ENCODE data around the gene UTP14C. TPM values are rescaled to one million over a fixed set of nuclear protein-coding genes. Genes with fewer than 3 reads are reported as not detected.
A peak's percentile ranks its signal among the peaks of the same experiment; 100 is the strongest.

Gene UTP14C
- total and polyA plus RNA-seq, 3 donors from 2014 or later, result 9.7 to 22.4 (median 18.8) TPM

- TF ChIP-seq, protein P1, sequence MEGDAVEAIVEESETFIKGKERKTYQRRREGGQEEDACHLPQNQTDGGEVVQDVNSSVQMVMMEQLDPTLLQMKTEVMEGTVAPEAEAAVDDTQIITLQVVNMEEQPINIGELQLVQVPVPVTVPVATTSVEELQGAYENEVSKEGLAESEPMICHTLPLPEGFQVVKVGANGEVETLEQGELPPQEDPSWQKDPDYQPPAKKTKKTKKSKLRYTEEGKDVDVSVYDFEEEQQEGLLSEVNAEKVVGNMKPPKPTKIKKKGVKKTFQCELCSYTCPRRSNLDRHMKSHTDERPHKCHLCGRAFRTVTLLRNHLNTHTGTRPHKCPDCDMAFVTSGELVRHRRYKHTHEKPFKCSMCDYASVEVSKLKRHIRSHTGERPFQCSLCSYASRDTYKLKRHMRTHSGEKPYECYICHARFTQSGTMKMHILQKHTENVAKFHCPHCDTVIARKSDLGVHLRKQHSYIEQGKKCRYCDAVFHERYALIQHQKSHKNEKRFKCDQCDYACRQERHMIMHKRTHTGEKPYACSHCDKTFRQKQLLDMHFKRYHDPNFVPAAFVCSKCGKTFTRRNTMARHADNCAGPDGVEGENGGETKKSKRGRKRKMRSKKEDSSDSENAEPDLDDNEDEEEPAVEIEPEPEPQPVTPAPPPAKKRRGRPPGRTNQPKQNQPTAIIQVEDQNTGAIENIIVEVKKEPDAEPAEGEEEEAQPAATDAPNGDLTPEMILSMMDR (IDR thresholded peaks at IDR 0.05), result no peak
- no peak for TF ChIP-seq POLR2A (IDR thresholded peaks at IDR 0.05)
- Histone ChIP-seq H3K4me3 (no peak overlapping the region), H3K27me3 (no peaks in the 10 kb centered on the region), H3K27ac (no peak overlapping the region), H3K4me1 (no peaks in the 10 kb centered on the region), H3K36me3 (ENCODE audit: low read depth, missing control alignments) (no peaks in the 10 kb centered on the region), H3K9me3 (no peaks in the 10 kb centered on the region)
- WGBS, 2 donors, result 25 to 26% methylated on average over 3 of the region's 3 CpGs
- DNase-seq, result no peak
- intact Hi-C loops (cut with DNase I; ENCODE audit: low total_unique reads), result no loop called here
Measured at GRCh38 chr13:52061587-52061986, 37.1 kb downstream of the UTP14C start.

- Histone ChIP-seq H3K36me3 (ENCODE audit: low read depth, missing control alignments) (no peaks in the 10 kb centered on the region), H3K9me3 (no peaks in the 10 kb centered on the region), H3K4me1 (no peaks in the 10 kb centered on the region), H3K27me3 (no peaks in the 10 kb centered on the region), H3K4me3 (no peak overlapping the region), H3K27ac (no peak overlapping the region)
- no peak for TF ChIP-seq POLR2A (IDR thresholded peaks at IDR 0.05)
- TF ChIP-seq, protein P1 (IDR thresholded peaks at IDR 0.05), result no peak
- intact Hi-C loops (cut with DNase I; ENCODE audit: low total_unique reads), result no loop called here
- DNase-seq, result peak; percentile 28
Measured at GRCh38 chr13:52067237-52067636, 42.7 kb downstream of the UTP14C start.

DNA sequence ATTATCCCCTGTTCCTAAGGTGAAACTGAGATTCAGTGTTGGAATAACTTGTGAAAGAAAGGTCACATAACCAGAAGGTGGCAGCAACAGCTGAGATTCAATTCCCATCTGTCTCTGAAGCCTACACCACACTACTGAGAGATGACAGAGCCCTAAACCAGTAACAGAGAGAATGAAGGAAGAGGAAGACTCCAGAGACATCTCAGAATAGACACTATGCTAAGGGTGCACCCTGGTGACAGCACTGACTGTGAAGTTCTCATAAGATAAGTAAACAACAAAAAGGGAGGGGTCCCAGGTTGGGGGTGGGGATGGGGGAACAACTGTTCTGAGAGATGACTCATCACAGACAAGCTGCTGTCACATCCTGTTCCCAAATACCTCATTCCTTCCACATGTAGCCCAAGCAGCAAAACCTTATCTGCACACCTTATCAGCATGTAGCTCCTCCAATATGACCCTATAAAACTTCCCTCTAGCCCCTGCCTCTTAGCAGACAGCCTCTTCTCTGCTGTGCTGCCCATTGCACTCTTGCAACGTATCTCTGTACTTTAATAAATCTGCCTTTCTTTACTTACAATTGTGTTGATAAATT is 46.5 kb downstream of the UTP14C start:
- 91 to 95% methylated on average over 1 of the region's 1 CpG for WGBS, 2 donors
- Histone ChIP-seq H3K36me3 (ENCODE audit: low read depth, missing control alignments) (no peaks in the 10 kb centered on the region), H3K27ac (no peak overlapping the region), H3K27me3 (no peaks in the 10 kb centered on the region), H3K4me3 (no peak overlapping the region), H3K4me1 (no peaks in the 10 kb centered on the region), H3K9me3 (no peaks in the 10 kb centered on the region)
- TF ChIP-seq, protein P1 (IDR thresholded peaks at IDR 0.05), result no peak
- no peak for TF ChIP-seq POLR2A (IDR thresholded peaks at IDR 0.05)
- DNase-seq, result no peak
- intact Hi-C loops (cut with DNase I; ENCODE audit: low total_unique reads), result no loop called here

Other genes with a start within 250 kb of the UTP14C start
- 10 to 100 TPM; 11.4 to 16.8 TPM for gene DHRS12, start 220.5 kb upstream of the UTP14C start, total RNA-seq
- 15.9 TPM for gene DHRS12, start 220.5 kb upstream of the UTP14C start, polyA plus RNA-seq (ENCODE audit: insufficient read depth, low read depth, low replicate concordance)
- 1 to 10 TPM; 1.7 to 1.9 TPM for gene TMEM272, start 179.5 kb upstream of the UTP14C start, total RNA-seq
- 0.50 TPM for gene TMEM272, start 179.5 kb upstream of the UTP14C start, polyA plus RNA-seq (ENCODE audit: insufficient read depth, low read depth, low replicate concordance)
- 10 to 100 TPM; 35.7 to 82.2 TPM for gene CCDC70, start 162.7 kb upstream of the UTP14C start, total RNA-seq
- 175 TPM for gene CCDC70, start 162.7 kb upstream of the UTP14C start, polyA plus RNA-seq (ENCODE audit: insufficient read depth, low read depth, low replicate concordance)
- gene ATP7B, start 13.2 kb upstream of the UTP14C start, total RNA-seq, result 10 to 100 TPM; 18.7 to 41.3 TPM
- gene ATP7B, start 13.2 kb upstream of the UTP14C start, polyA plus RNA-seq (ENCODE audit: insufficient read depth, low read depth, low replicate concordance), result 47.9 TPM
- gene ALG11, start 12.3 kb upstream of the UTP14C start, total RNA-seq, result 10 to 100 TPM; 24.4 to 36.5 TPM
- gene ALG11, start 12.3 kb upstream of the UTP14C start, polyA plus RNA-seq (ENCODE audit: insufficient read depth, low read depth, low replicate concordance), result 14.5 TPM
- 1 to 10 TPM; 9.2 to 9.5 TPM for gene NEK5, start 104.4 kb downstream of the UTP14C start, total RNA-seq
- 17.3 TPM for gene NEK5, start 104.4 kb downstream of the UTP14C start, polyA plus RNA-seq (ENCODE audit: insufficient read depth, low read depth, low replicate concordance)
- 10 to 100 TPM; 26.3 to 41.3 TPM for gene NEK3, start 134.9 kb downstream of the UTP14C start, total RNA-seq
- 40.7 TPM for gene NEK3, start 134.9 kb downstream of the UTP14C start, polyA plus RNA-seq (ENCODE audit: insufficient read depth, low read depth, low replicate concordance)